Activated CD8-positive, alpha-beta memory T cell treated with anti-CD3 and anti-CD28 coated beads for 1 hour (primary cell): Measurements from ENCODE around the gene ACOX3.
"Not testable (repeated sequence)": the region's sequence is repeated elsewhere in the genome, so short reads cannot be mapped to it uniquely, and the experiment has no call there.

Experiments
- DNase-seq, 2 donors: peaks; one replicate each; pipeline ENCODE4 v3.0.0-alpha.2; 2020; ENCODE audit warnings: low read depth in 1 of 2; ENCODE audit errors: extremely low read depth in 1 of 2

Gene ACOX3

GRCh38 chr4:8391071-8391470 is 49.5 kb downstream of the ACOX3 start:
- no peak for DNase-seq

DNA sequence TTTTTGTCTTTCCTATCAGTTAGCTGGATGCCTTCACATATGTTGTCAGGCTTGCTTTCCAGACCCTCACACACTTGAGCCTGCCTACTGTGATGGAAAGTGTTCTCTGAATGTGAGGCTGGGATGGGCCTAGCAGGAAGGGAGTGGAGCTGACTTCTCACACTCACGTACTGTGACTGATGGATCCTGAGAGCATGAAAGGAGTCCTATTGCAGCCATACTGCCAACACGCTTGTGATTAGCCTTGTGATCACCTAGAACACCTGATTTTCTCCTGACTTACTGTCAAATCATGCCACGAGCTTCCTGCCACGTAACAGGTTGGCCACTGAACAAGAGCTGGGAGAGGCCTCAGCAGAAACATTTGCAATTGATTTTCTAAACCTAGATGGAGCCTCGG is 49.9 kb downstream of the ACOX3 start:
- DNase-seq: no peak

- DNase-seq: no peak
These were observed 52.0 kb downstream of the ACOX3 start for GRCh38 chr4:8388528-8388870.

DNA sequence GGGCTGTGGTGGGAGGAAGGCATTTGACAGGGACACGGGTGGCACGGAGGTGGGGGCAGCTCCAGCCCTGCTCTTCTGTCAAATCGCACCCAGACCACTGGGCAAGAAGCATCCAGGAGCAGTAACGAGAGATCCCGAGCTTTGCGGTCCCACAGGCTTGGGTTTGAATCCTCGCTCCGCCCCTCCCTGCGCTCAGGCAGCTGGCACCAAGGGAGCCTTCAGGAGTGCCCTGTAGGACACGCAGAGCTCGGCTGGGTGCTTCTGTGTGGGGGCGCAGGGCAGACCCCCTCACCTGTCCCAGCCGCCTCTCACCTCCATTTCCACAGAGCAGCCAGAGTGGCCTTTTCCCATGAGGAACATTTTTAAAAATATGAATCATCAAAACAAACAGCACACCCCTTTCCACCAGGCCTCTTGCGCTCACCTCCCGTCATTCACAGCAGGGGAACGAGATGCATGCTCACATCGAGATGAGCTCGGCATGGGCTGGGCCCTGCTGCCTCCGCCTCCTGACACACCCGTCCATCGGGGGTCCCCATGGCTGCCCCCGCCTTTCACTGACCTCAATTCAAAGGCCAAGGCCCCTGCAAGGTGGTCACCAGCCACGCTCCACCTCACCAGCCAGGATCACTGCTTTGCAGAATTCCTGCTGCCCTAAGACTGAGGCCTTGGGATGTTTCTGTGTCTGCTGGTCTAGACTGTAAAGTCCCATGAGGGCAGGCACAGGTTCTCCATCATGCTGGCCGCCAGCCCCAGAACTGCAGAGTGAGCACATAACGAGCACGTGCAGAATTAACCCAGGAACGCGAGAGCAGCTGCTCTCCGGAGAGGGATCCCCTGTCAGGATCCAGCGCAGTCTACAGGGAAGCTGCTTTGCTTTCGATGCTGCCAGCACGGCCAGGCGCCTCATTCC is 52.7 kb downstream of the ACOX3 start:
- no peak for DNase-seq

DNA sequence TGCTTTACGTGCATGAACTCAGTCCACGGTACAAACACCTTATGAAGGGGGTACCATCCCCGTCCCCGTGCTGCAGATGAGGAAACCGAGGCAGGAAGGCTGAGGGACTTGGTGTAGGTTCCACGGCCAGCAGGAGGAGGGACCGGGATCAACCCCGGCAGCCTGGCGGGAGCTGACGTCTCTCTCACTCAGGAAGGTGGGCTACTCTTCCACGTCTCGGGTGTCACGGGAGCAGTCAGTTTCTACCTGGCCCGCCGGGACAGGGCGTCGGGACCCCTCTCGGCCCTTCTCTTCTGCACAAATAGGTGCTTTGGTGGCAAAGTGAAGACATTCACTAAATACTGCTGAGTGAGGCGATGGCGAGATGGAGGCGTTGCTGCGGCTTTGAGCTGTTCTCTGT is 53.3 kb downstream of the ACOX3 start:
- no peak for DNase-seq

GRCh38 chr4:8386731-8387130 is 53.8 kb downstream of the ACOX3 start:
- no peak for DNase-seq

DNA sequence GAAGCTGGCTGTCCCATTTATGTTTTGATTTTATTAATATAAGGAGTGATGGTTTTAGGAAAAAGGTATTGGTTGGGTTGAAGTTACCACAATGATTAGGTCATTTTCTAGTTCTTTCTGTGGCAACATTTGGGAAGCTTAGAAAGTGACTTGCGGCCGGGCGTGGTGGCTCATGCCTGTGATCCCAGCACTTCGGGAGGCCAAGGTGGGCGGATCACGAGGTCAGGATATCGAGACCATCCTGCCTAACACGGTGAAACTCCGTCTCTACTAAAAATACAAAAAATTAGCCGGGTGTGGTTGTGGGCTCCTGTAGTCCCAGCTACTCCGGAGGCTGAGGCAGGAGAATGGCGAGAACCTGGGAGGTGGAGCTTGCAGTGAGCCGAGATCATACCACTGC is 54.4 kb downstream of the ACOX3 start:
- not testable (repeated sequence) for DNase-seq

DNA sequence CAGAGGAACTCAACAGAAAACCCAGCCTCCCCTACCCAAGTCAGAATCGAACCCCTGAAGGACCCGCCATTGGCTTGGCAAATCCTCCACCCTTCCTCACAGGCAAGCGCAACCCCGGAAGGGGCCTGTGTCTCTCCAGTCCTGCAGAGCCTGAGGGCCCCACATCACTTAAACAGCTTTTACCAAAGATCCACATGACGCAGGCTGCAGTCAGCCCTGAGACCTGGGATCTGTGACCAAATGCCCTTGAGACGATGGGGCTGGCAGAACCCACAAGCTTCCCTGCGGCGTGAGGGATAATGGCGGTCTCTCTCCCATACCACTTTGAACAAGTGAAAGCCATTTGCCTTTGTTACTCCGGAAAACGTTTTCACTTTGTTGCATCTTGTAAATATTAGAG is 54.9 kb downstream of the ACOX3 start:
- DNase-seq: no peak

- DNase-seq: no peak
These were observed 55.4 kb downstream of the ACOX3 start for GRCh38 chr4:8385106-8385505.

DNA sequence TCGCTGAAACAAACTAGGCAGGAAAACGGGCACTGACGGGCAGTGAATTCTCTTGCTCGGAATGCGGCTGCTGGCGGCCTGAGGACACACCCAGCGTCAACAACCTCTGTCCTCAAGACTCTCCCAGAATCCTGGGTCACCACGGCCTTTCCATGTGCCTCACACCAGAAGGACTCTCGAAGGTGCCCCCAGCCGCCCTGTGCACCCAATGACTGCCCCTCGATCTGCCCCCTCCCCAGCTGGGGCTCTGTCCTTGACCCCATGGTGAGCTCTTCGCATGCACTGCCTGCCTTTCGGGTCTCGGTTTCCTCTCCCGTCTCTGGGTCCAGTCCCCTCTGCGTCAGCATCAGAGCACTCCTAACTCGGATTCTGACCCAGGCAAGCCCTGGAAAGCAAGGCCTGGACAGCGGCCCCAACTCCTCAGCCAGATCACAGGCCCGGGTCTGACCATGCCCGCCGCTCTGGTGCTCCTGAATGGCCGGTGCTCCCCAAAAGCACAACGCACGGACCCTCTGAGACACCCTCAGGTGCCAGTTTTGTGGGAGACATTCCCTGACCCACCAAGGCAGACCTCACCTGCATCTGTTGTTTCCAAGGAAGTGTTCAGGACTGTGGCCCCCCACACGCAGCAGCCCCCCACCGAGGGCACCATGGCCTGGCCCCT is 56.0 kb downstream of the ACOX3 start:
- no peak for DNase-seq

- no peak for DNase-seq
These were observed 56.9 kb downstream of the ACOX3 start for GRCh38 chr4:8383451-8384160.

DNA sequence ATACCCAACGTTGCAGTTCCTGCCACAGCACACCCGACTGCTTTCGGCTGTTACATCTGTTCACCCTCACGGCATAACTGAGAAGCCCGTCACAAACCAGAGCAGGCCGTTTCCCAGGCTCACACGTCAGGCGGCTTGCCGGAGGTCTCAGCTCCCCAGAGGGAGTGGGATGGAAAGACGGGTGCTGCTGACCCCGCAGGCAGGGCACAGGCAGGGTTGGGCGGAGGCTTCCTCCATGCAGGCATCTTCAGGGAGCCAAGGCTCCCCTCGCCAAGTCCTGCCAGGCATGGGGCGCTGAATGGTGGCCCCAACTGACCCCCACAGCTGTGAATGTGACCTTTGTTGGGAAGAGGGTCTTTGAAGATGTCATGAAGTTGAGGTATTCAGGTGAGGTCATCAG is 57.5 kb downstream of the ACOX3 start:
- no peak for DNase-seq

DNA sequence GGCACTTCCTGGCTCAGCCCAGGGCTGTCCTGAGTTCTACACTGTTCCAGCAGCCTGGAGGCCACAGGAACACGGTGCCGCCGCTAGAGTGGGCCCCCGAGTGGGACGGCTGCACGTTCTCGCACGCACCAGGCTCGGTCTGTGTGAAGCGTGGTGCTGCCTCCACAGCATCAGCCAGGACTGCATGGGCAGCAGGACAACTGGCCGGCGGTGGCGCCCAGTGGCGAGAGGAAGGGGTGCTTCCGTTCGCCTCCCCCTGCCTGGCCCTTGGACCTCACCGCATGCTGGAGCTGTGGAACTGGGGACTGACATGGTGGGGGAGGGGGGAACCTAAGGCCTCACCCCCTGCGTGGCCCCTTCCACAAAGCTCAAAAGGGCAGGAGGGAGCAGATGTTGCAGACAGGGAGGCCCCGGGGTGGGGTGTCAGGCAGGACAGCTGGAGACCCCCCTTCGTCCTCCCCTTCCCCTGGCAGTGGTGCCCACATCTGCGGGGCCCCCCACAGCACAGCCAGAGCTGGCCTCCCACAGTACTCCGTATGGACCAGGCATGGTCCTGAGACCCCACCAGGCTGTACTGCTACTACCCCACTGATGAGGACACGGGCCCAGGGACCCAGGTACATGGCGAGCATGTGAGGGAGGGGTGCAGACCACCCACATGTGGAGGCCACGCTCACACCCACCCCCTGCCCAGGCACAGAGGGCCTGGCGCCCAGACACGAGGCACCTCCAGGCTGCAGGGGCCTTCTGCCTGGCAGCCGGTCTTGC is 58.5 kb downstream of the ACOX3 start:
- no peak for DNase-seq

DNA sequence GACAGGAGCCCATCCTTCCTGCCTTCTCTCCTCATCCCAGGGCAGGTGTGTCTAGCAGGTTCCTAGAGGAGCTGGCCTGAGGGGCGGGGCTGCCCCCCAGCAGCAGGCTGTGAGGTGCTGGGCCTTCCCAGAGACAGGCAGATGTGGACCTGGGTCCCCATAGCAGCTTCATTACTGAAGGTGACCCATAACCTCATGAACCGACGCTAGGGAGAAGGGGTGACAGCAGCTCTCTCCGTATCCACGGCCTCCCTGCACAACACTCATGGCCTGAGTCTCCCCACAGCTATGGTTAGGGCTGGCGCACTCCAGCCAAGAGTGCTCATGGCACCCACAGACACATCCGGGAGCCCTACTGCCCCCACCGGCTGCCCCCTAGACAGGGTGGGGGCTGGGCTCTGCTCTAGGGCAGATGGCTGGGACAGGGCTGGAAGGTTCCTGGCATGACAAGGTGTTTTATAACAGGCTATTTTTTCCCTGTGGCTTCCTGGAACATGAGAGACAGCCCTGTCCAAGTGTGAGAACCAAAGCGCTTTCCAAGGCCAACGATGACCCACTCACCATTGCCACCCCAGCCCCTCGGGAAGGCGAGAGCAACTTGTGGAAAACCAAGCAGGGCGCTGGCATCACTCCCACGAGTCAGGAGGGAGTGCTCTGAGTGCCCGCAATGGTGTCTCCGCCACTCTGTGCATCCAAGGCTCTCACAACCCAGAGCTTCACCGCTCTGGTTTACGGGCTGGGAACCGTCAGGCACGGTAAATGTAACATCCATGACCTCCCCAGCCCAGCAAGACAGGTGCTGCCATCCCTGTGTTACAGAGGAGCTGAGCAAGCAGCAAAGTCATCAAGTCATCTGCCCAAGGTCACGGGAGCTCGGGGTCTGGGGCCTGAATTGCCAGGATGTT is 59.8 kb downstream of the ACOX3 start:
- DNase-seq: no peak

GRCh38 chr4:8379771-8380170 is 60.8 kb downstream of the ACOX3 start:
- DNase-seq: no peak

- no peak for DNase-seq
These were observed 61.2 kb downstream of the ACOX3 start for GRCh38 chr4:8379281-8379680.

DNA sequence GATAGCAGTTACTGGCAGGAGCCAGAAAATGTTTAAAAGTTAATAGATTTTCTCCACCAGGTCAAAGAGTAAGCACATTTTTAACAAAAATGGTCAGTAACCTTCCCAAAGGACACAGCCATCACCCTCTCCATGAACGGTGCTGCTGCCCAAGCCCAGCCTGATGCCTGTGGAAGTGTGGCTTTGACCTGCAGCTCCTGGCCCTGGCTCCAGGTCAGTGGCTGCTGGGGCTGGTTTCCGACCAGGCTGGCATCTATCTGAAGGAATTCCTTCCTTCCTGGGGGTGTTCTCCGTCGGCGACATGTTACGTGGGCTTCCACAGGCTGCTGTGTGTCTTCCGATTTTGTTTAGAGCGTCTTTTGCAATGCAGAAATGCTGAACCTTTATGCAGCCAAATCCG is 61.7 kb downstream of the ACOX3 start:
- no peak for DNase-seq

- no peak for DNase-seq
These were observed 62.3 kb downstream of the ACOX3 start for GRCh38 chr4:8378101-8378724.
